A673 (cell line): ENCODE data around the gene TMEM45B.

ENCODE experiments used
- CTCF ChIP-seq: fragments of 300-800, 200-600 bp; sonication (generic); conservative IDR thresholded peaks from 2 replicates; pipeline ENCODE4 v1.5.1; 2017; ENCODE audit warnings: low read depth, mild to moderate bottlenecking, antibody characterized with exemption, low read length, moderate library complexity, mixed read lengths
- EZH2 ChIP-seq: fragments of 200-600 bp; sonication (generic); IDR thresholded peaks from 2 replicates; pipeline ENCODE4 v1.6.1; 2017; ENCODE audit warnings: borderline replicate concordance, low read depth, mild to moderate bottlenecking, mixed read lengths, antibody characterized with exemption, low read length; ENCODE audit not compliant: poor library complexity, severe bottlenecking

- no peak for TF ChIP-seq CTCF
- TF ChIP-seq EZH2 = no peak
Observed at GRCh38 chr11:129866311-129866710, 50.7 kb downstream of the TMEM45B start.
